Kidney (tissue), 14 donors: ENCODE results near the gene SLC10A2. TPM values are rescaled to one million over a fixed set of nuclear protein-coding genes. Genes with fewer than 3 reads are reported as not detected.

Experiments
- DNase-seq, 5 donors: peaks; one replicate each; pipeline ENCODE4 v3.0.0-alpha.2; 2013 to 2020
- FAIRE-seq: peaks from 2 replicates; lab custom pipeline; 2012; peaks lifted over from hg19 to GRCh38; lab: Jason Lieb, UNC
- H3K27ac ChIP-seq, 2 donors: one replicate each; pipeline ENCODE4 v1.7.0; 2013; ENCODE audit warnings: low read depth in 2 of 2, low read length in 2 of 2, inconsistent platforms in 1 of 2
- H3K27me3 ChIP-seq: one replicate; pipeline ENCODE4 v1.7.1; 2013; ENCODE audit warnings: low read length, inconsistent platforms; ENCODE audit not compliant: control insufficient read depth, insufficient read depth
- H3K36me3 ChIP-seq, 3 donors: one replicate each; pipeline versions ENCODE4 v1.7.0 to v1.7.1; 2013; ENCODE audit warnings: low read length in 3 of 3, control low read depth in 1 of 3, inconsistent platforms in 1 of 3; ENCODE audit not compliant: insufficient read depth in 3 of 3, control insufficient read depth in 2 of 3
- H3K4me1 ChIP-seq, 3 donors: one replicate each; pipeline versions ENCODE4 v1.7.0 to v1.7.1; 2013; ENCODE audit warnings: low read length in 3 of 3, inconsistent platforms in 1 of 3, low read depth in 1 of 3; ENCODE audit not compliant: control insufficient read depth in 2 of 3, insufficient read depth in 2 of 3
- H3K4me3 ChIP-seq, 3 donors: one replicate each; pipeline versions ENCODE4 v1.7.0 to v1.8.1; 2013; ENCODE audit warnings: low read length in 3 of 3, control low read depth in 1 of 3, inconsistent platforms in 1 of 3
- H3K9ac ChIP-seq, 3 donors: one replicate each; pipeline versions ENCODE4 v1.7.0 to v1.7.1; 2013; ENCODE audit warnings: low read length in 3 of 3, control low read depth in 1 of 3, inconsistent platforms in 1 of 3
- H3K9me3 ChIP-seq, 3 donors: one replicate each; pipeline versions ENCODE4 v1.7.0 to v1.7.1; 2013; ENCODE audit warnings: low read length in 3 of 3, control low read depth in 1 of 3, inconsistent platforms in 1 of 3; ENCODE audit not compliant: control insufficient read depth in 2 of 3, insufficient read depth in 1 of 3
- CTCF ChIP-seq: IDR thresholded peaks from 3 replicates; pipeline ENCODE4 v1.5.1; 2012; ENCODE audit warnings: mild to moderate bottlenecking, moderate library complexity, borderline replicate concordance; ENCODE audit not compliant: insufficient read depth; ENCODE audit errors: extremely low read depth
- intact Hi-C: fragments of 100-400 bp; cut with DNase I; formaldehyde crosslinking; loops from one replicate; pipeline ENCODE4 v1.11.1; 2022
- polyA plus RNA-seq: library from polyadenylated mRNA; stranded (reverse); fragments of 350-450 nt; fragmentation: Illumina TruSeq; extraction: RNeasy Lipid Tissue Mini Kit (QIAGEN cat#74804); gene quantifications from one replicate; pipeline ENCODE4 v1.2.3, GENCODE V29; 2014; ENCODE audit warnings: low read depth, low replicate concordance; ENCODE audit not compliant: insufficient read depth
- total RNA-seq: library from RNA; stranded (reverse); fragmentation: NEBNext Ultra II Directional; extraction: Animal tissue kit (Norgen Biotek cat#: 25700); gene quantifications from one replicate; pipeline ENCODE4 v1.2.1, GENCODE V29; 2021
- donor health status: control.
- donor health status: control.
- donor health status: control.
- donor health status: control.
- donor health status: control.
- donor health status: DM: yes; HTN: yes; CAD: no.
- donor health status: Normal renal cell carcinoma (clear cell type).

Gene SLC10A2
- total and polyA plus RNA-seq, 2 donors from 2014 or later: 0.19 to 4.5 TPM

GRCh38 chr13:103022336-103022735 is 43.9 kb downstream of the SLC10A2 start:
- H3K4me3 ChIP-seq: no peak overlapping the region
- H3K27me3 ChIP-seq: no peaks in the 10 kb centered on the region
- no peaks in the 10 kb centered on the region for H3K36me3 ChIP-seq
- H3K9me3 ChIP-seq: peaks cover 0 to 5% (median 0%) of the 10 kb centered on the region in 3 donors
- intact Hi-C loops: no loop called here
- TF ChIP-seq CTCF: no peak
- DNase-seq: no peak
- no peak overlapping the region for H3K27ac ChIP-seq
- H3K9ac ChIP-seq: no peak overlapping the region
- no peak for FAIRE-seq
- H3K4me1 ChIP-seq: no peaks in the 10 kb centered on the region

GRCh38 chr13:103018556-103018955 is 47.7 kb downstream of the SLC10A2 start:
- Histone ChIP-seq H3K27ac (no peak overlapping the region), H3K36me3 (no peaks in the 10 kb centered on the region), H3K4me1 (no peaks in the 10 kb centered on the region), H3K4me3 (no peak overlapping the region), H3K27me3 (no peaks in the 10 kb centered on the region), H3K9ac (no peak overlapping the region), H3K9me3 (no peaks in the 10 kb centered on the region)
- intact Hi-C loops: no loop called here
- TF ChIP-seq CTCF: no peak
- DNase-seq (no peak), FAIRE-seq (no peak)

GRCh38 chr13:103012646-103013045 is 53.6 kb downstream of the SLC10A2 start:
- no peak for FAIRE-seq
- Histone ChIP-seq H3K27me3 (no peaks in the 10 kb centered on the region), H3K36me3 (no peaks in the 10 kb centered on the region), H3K4me3 (no peak overlapping the region), H3K4me1 (no peaks in the 10 kb centered on the region), H3K9ac (no peak overlapping the region), H3K27ac (no peak overlapping the region), H3K9me3 (no peaks in the 10 kb centered on the region)
- no peak for DNase-seq
- no peak for TF ChIP-seq CTCF
- intact Hi-C loops: no loop called here
